ENCODE data around the gene ALDH1A1.

Gene ALDH1A1

GRCh38 chr9:72996114-72996513, 43.3 kb upstream of the ALDH1A1 start:
- no peak for TF ChIP-seq CSDC2 (CRISPR knock-in tag; IDR thresholded peaks at IDR 0.05)
- no peak for TF ChIP-seq ZNF8 (CRISPR knock-in tag; IDR thresholded peaks at IDR 0.05)
- TF ChIP-seq BACH2 (CRISPR knock-in tag; IDR thresholded peaks at IDR 0.05; ENCODE audit: borderline replicate concordance) = no peak
- TF ChIP-seq POU6F1 (CRISPR knock-in tag; IDR thresholded peaks at IDR 0.05; ENCODE audit: borderline replicate concordance, low read depth) = no peak
- TF ChIP-seq ZNF70 (CRISPR knock-in tag; IDR thresholded peaks at IDR 0.05) = no peak
- TF ChIP-seq ZC3H10 (CRISPR knock-in tag; IDR thresholded peaks at IDR 0.05) = no peak
- no peak for TF ChIP-seq TSHZ2 (CRISPR knock-in tag; IDR thresholded peaks at IDR 0.05)
- no peak for TF ChIP-seq SNAI2 (CRISPR knock-in tag; IDR thresholded peaks at IDR 0.05)
- TF ChIP-seq TCF4 (CRISPR knock-in tag; IDR thresholded peaks at IDR 0.05; ENCODE audit: borderline replicate concordance) = no peak
- TF ChIP-seq GLIS3 (CRISPR knock-in tag; IDR thresholded peaks at IDR 0.05) = no peak
- TF ChIP-seq ISL1 (CRISPR knock-in tag; IDR thresholded peaks at IDR 0.05) = no peak
- ATAC-seq = no peak

- TF ChIP-seq ZC3H10 (CRISPR knock-in tag; IDR thresholded peaks at IDR 0.05) = no peak
- TF ChIP-seq CREB5 (CRISPR knock-in tag; IDR thresholded peaks at IDR 0.05; ENCODE audit: low read depth) = no peak
- TF ChIP-seq POU6F1 (CRISPR knock-in tag; IDR thresholded peaks at IDR 0.05; ENCODE audit: borderline replicate concordance, low read depth) = no peak
- TF ChIP-seq ZNF565 (CRISPR knock-in tag; conservative IDR thresholded peaks at IDR 0.05; ENCODE audit: low read depth) = no peak
- TF ChIP-seq ZFP30 (CRISPR knock-in tag; IDR thresholded peaks at IDR 0.05) = no peak
- TF ChIP-seq SNAI2 (CRISPR knock-in tag; IDR thresholded peaks at IDR 0.05) = no peak
- no peak for TF ChIP-seq TOX (CRISPR knock-in tag; IDR thresholded peaks at IDR 0.05; ENCODE audit: borderline replicate concordance)
- no peak for TF ChIP-seq ZFP3 (CRISPR knock-in tag; IDR thresholded peaks at IDR 0.05)
- TF ChIP-seq CSRNP3 (CRISPR knock-in tag; IDR thresholded peaks at IDR 0.05) = no peak
- no peak for TF ChIP-seq BACH2 (CRISPR knock-in tag; IDR thresholded peaks at IDR 0.05; ENCODE audit: borderline replicate concordance)
- TF ChIP-seq GLIS3 (CRISPR knock-in tag; IDR thresholded peaks at IDR 0.05) = no peak
- TF ChIP-seq TSHZ2 (CRISPR knock-in tag; IDR thresholded peaks at IDR 0.05) = no peak
- no peak for TF ChIP-seq RARB (CRISPR knock-in tag; IDR thresholded peaks at IDR 0.05)
- no peak for ATAC-seq
These were observed 42.5 kb upstream of the ALDH1A1 start for GRCh38 chr9:72995131-72996024.
